Body of pancreas (tissue), 4 donors: ENCODE data around the gene USP7. TPM values are rescaled to one million over a fixed set of nuclear protein-coding genes. Genes with fewer than 3 reads are reported as not detected.
"Not testable (repeated sequence)": the region's sequence is repeated elsewhere in the genome, so short reads cannot be mapped to it uniquely, and the experiment has no call there.

Source experiments
- ATAC-seq: fragments of 150-250 bp; one replicate; pipeline ENCODE4 v1.9.1; 2016
- DNase-seq, 4 donors: peaks; one replicate each; pipeline ENCODE4 v3.0.0-alpha.2; 2019
- H3K27ac ChIP-seq, 4 donors: fragments of 200-600 bp; sonication (generic); 1 replicate in 3 of 4; 2 replicates in 1 of 4; pipeline versions ENCODE4 v1.5.1 to v1.6.1; 2016 to 2019; ENCODE audit warnings: mild to moderate bottlenecking in 1 of 4, mixed read lengths in 1 of 4, moderate library complexity in 1 of 4
- H3K27me3 ChIP-seq, 2 donors: fragments of 200-600 bp; sonication (generic); one replicate each; pipeline ENCODE4 v1.6.0; 2016; ENCODE audit warnings: mild to moderate bottlenecking in 1 of 2
- H3K36me3 ChIP-seq, 2 donors: fragments of 200-600 bp; sonication (generic); replicated peaks in 1 of 2; 2 replicates each; pipeline ENCODE4 v1.5.1; 2016; ENCODE audit warnings: low read depth in 2 of 2; ENCODE audit not compliant: insufficient read depth in 1 of 2
- H3K4me1 ChIP-seq: fragments of 200-600 bp; sonication (generic); one replicate; pipeline ENCODE4 v1.6.0; 2016
- H3K4me3 ChIP-seq, 2 donors: fragments of 200-600 bp; sonication (generic); 1 replicate in 1 of 2; 2 replicates in 1 of 2; pipeline ENCODE4 v1.5.1; 2016 to 2019
- H3K9me3 ChIP-seq, 3 donors: fragments of 200-600 bp; sonication (generic); 1 replicate in 2 of 3; 2 replicates in 1 of 3; pipeline ENCODE4 v1.5.1; 2016
- CTCF ChIP-seq, 7 experiments: fragments of 450-650 bp in 4 of 7; fragments of 200-600 bp in 3 of 7; sonication (generic) in 3 of 7; IDR thresholded peaks; one replicate each; pipeline ENCODE4 v1.5.1; 2016 to 2019; ENCODE audit warnings: antibody characterized with exemption in 7 of 7
- POLR2A ChIP-seq, 3 donors: fragments of 450-650 bp; IDR thresholded peaks; one replicate each; pipeline ENCODE4 v1.6.1; 2016; ENCODE audit warnings: antibody characterized with exemption in 3 of 3, mild to moderate bottlenecking in 2 of 3
- WGBS, 2 donors: methylation state at CpG; one replicate each; pipeline ENCODE4 v1.1.5; 2017; 5-methylcytosine and 5-hydroxymethylcytosine counted together
- intact Hi-C: fragments of 100-400 bp; cut with DNase I; formaldehyde crosslinking; loops from one replicate; pipeline ENCODE4 v1.15.1; 2023
- total RNA-seq, 2 donors: library from RNA; depleted of rRNA; stranded (reverse); fragments of >200 nt; gene quantifications; one replicate each; pipeline ENCODE4 v1.1.0, GENCODE V29; 2016

USP7 gene
- total RNA-seq, 2 donors from 2014 or later = 36.1 to 38.2 TPM

GRCh38 chr16:8919089-8919933, 44.4 kb downstream of the USP7 start:
- H3K36me3 ChIP-seq = peaks cover 4 to 22% of the 10 kb centered on the region in 2 donors
- WGBS, 2 donors = 73 to 75% methylated on average over 17 of the region's 18 CpGs
- no peak overlapping the region for H3K27ac ChIP-seq
- no peak overlapping the region for H3K4me3 ChIP-seq
- ATAC-seq = no peak
- no peak for DNase-seq
- no peak for TF ChIP-seq CTCF (IDR thresholded peaks at IDR 0.05)
- TF ChIP-seq POLR2A (IDR thresholded peaks at IDR 0.05) = no peak
- no peaks in the 10 kb centered on the region for H3K27me3 ChIP-seq
- H3K4me1 ChIP-seq = peaks cover 14% of the 10 kb centered on the region
- intact Hi-C loops = no loop called here
- no peaks in the 10 kb centered on the region for H3K9me3 ChIP-seq

- ATAC-seq, intact Hi-C loops, H3K9me3 ChIP-seq, H3K4me3 ChIP-seq, DNase-seq, H3K27ac ChIP-seq, H3K27me3 ChIP-seq, H3K4me1 ChIP-seq: not testable (repeated sequence)
- H3K36me3 ChIP-seq = peaks cover 4 to 22% of the 10 kb centered on the region in 2 donors
- 97% methylated on average over 10 of the region's 10 CpGs for WGBS, 2 donors
Observed at GRCh38 chr16:8917336-8917735, 46.4 kb downstream of the USP7 start.

GRCh38 chr16:8916541-8917225, 47.0 kb downstream of the USP7 start:
- 76 to 91% methylated on average over 5 of the region's 5 CpGs for WGBS, 2 donors

GRCh38 chr16:8915722-8916301, 47.9 kb downstream of the USP7 start:
- DNase-seq (no peak), ATAC-seq (no peak)
- H3K4me1 ChIP-seq = peaks cover 22% of the 10 kb centered on the region
- 40 to 61% methylated on average over 7 of the region's 7 CpGs for WGBS, 2 donors
- intact Hi-C loops = no loop called here
- H3K27ac ChIP-seq = no peak overlapping the region
- H3K4me3 ChIP-seq = no peak overlapping the region
- H3K36me3 ChIP-seq = peaks cover 4 to 21% of the 10 kb centered on the region in 2 donors
- H3K9me3 ChIP-seq = no peaks in the 10 kb centered on the region
- no peak for TF ChIP-seq CTCF (IDR thresholded peaks at IDR 0.05)
- TF ChIP-seq POLR2A (IDR thresholded peaks at IDR 0.05) = no peak
- no peaks in the 10 kb centered on the region for H3K27me3 ChIP-seq

More at GRCh38 chr16:8916541-8917225, 47.0 kb downstream of the USP7 start:
- Histone ChIP-seq H3K4me3 (no peak overlapping the region), H3K9me3 (no peaks in the 10 kb centered on the region), H3K27me3 (no peaks in the 10 kb centered on the region), H3K27ac (no peak overlapping the region), H3K36me3 (peaks cover 4 to 20% of the 10 kb centered on the region in 2 donors), H3K4me1 (peaks cover 14% of the 10 kb centered on the region)
- intact Hi-C loops = no loop called here
- ATAC-seq (no peak), DNase-seq (no peak)
- TF ChIP-seq POLR2A (IDR thresholded peaks at IDR 0.05) (no peak), CTCF (IDR thresholded peaks at IDR 0.05) (no peak)

- TF ChIP-seq CTCF (IDR thresholded peaks at IDR 0.05) = no peak
- TF ChIP-seq POLR2A (IDR thresholded peaks at IDR 0.05) = no peak
- WGBS, 2 donors = 98 to 99% methylated on average over 3 of the region's 3 CpGs
- H3K36me3 ChIP-seq = peaks cover 4 to 10% of the 10 kb centered on the region in 2 donors
- H3K4me1 ChIP-seq = peaks cover 23% of the 10 kb centered on the region
- H3K27me3 ChIP-seq = no peaks in the 10 kb centered on the region
- H3K9me3 ChIP-seq = no peaks in the 10 kb centered on the region
- H3K27ac ChIP-seq = no peak overlapping the region
- DNase-seq (no peak), ATAC-seq (no peak)
- intact Hi-C loops = no loop called here
- no peak overlapping the region for H3K4me3 ChIP-seq
Observed at GRCh38 chr16:8914098-8914497, 49.6 kb downstream of the USP7 start.
